ENCODE data around the gene GSC2. TPM values are rescaled to one million over a fixed set of nuclear protein-coding genes. Genes with fewer than 3 reads are reported as not detected.

GSC2 gene
- total and polyA plus RNA-seq, 9 of the 15 experiments (the other 6 are each of a cell fraction or from before 2014, with no cell fraction given): not detected

GRCh38 chr22:19169002-19169946, 19.2 kb upstream of the GSC2 start (continued):
- TF ChIP-seq ZNF277 (CRISPR knock-in tag; IDR thresholded peaks at IDR 0.05; ENCODE audit: borderline replicate concordance): no peak
- TF ChIP-seq PATZ1 (CRISPR knock-in tag; IDR thresholded peaks at IDR 0.05; ENCODE audit: borderline replicate concordance): no peak
- TF ChIP-seq SIN3A (IDR thresholded peaks at IDR 0.05; ENCODE audit: borderline replicate concordance in 2 of 2, control insufficient read depth in 1 of 2, low read depth in 2 of 2, low read length in 2 of 2): peak in 1 of 2 experiments; percentile 49; a peak in 1 of 4 replicates
- no peak for TF ChIP-seq TRIM24 (IDR thresholded peaks at IDR 0.05)
- no peak for TF ChIP-seq TFAP4 (CRISPR knock-in tag; IDR thresholded peaks at IDR 0.05; ENCODE audit: borderline replicate concordance)
- no peak for TF ChIP-seq HDAC8 (tag; IDR thresholded peaks at IDR 0.05)
- TF ChIP-seq ZNF24 (IDR thresholded peaks at IDR 0.05): no peak
- no peak; the same call in 1 of the 2 replicates for TF ChIP-seq STAT6 (CRISPR knock-in tag; IDR thresholded peaks at IDR 0.05)
- TF ChIP-seq HES1 (IDR thresholded peaks at IDR 0.05; ENCODE audit: low read depth): no peak
- peak; percentile 18; the same call in 1 of the 2 replicates for TF ChIP-seq ELF4 (CRISPR knock-in tag; IDR thresholded peaks at IDR 0.05)
- TF ChIP-seq RAD21 (CRISPR knock-in tag; conservative IDR thresholded peaks at IDR 0.05 in 1 of 2, IDR thresholded peaks at IDR 0.05 in 1 of 2): no peak
- no peak for TF ChIP-seq ARID3A (IDR thresholded peaks at IDR 0.05; ENCODE audit: borderline replicate concordance, low read depth, low read length)
- no peak for TF ChIP-seq PTRF (tag; IDR thresholded peaks at IDR 0.05)
- TF ChIP-seq SMARCE1 (IDR thresholded peaks at IDR 0.05): no peak

Measured in K562 (cell line).